Astrocyte of the spinal cord (primary cell): ENCODE measurements around the gene ZNF701.

ENCODE experiments used
- DNase-seq: peaks from one replicate; pipeline ENCODE4 v3.0.0; 2011; ENCODE audit warnings: low read depth, low spot score
- H3K4me3 ChIP-seq: 2 replicates; pipeline ENCODE4 v1.5.1; 2011; ENCODE audit warnings: low read depth, mild to moderate bottlenecking, low read length, moderate library complexity
- CTCF ChIP-seq: IDR thresholded peaks from 2 replicates; pipeline ENCODE4 v1.5.1; 2012; ENCODE audit warnings: low read depth, mild to moderate bottlenecking, low read length, inconsistent platforms
- in situ Hi-C: cut with HindIII; loops from 2 replicates; pipeline ENCODE4 v1.10.0; 2017; ENCODE audit warnings: low sequenced_read_pairs

ZNF701 gene

GRCh38 chr19:52570000-52570861 lies at the start of gene ZNF701:
TSS of gene ZNF701 (plus strand) at chr19:52570287. CDS start at chr19:52574148, 3,861 bp downstream.
- in situ Hi-C loops, result no loop called here
- peak; percentile 94 for DNase-seq
- peak within 1 kb of the TSS; percentile 96 for H3K4me3 ChIP-seq
- peak; percentile 26 for TF ChIP-seq CTCF

DNA sequence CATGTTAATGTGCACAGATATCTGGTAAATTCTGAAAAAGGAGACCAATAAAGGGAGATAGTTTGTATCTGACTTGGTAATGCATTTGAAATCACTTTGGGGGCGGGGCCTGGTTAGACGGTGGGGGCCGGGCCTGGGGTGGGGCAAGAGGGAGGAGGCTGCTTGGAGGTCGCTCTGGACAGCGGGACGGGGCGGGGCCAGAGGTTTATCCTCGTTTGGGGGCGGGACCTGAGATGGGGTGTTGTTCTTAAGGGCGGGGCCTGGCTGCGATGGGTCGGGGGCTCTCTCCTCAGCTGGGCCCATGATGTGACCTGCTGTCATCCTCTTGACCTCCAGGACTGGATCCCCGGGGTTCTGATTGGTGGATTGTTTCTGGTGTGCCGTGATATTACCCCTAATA lies 47.5 kb upstream of the ZNF701 start:
- TF ChIP-seq CTCF, result no peak
- in situ Hi-C loops, result no loop called here
- no peak for DNase-seq
- H3K4me3 ChIP-seq, result no peak overlapping the region

GRCh38 chr19:52524086-52524485 lies 46.0 kb upstream of the ZNF701 start:
- TF ChIP-seq CTCF, result no peak
- in situ Hi-C loops, result no loop called here
- no peak overlapping the region for H3K4me3 ChIP-seq
- DNase-seq, result no peak

GRCh38 chr19:52527134-52527955 lies 42.7 kb upstream of the ZNF701 start, which contains the start of gene ZNF808:
TSS of gene ZNF808 (plus strand) at chr19:52527668. CDS start at chr19:52543285, 15,617 bp downstream.
- in situ Hi-C loops, result no loop called here

GRCh38 chr19:52527956-52528351 lies 42.1 kb upstream of the ZNF701 start:
- in situ Hi-C loops, result no loop called here
- TF ChIP-seq CTCF, result no peak
- H3K4me3 ChIP-seq, result peak overlapping the region; percentile 85
- peak; percentile 0 for DNase-seq

More at GRCh38 chr19:52527134-52527955, 42.7 kb upstream of the ZNF701 start, which contains the start of gene ZNF808:
- H3K4me3 ChIP-seq, result peak within 1 kb of the TSS; percentile 85
- DNase-seq, result peak; percentile 87
- peak; percentile 64 for TF ChIP-seq CTCF

- no peak for TF ChIP-seq CTCF
- no peak overlapping the region for H3K4me3 ChIP-seq
- in situ Hi-C loops, result no loop called here
- DNase-seq, result no peak
Observed at GRCh38 chr19:52532480-52532879, 37.6 kb upstream of the ZNF701 start.
